Omental fat pad (tissue), 4 donors: ENCODE data around the gene BBX. TPM values are rescaled to one million over a fixed set of nuclear protein-coding genes. Genes with fewer than 3 reads are reported as not detected.

Source experiments
- ATAC-seq: fragments of 150-250 bp; one replicate; pipeline ENCODE4 v1.9.1; 2016; ENCODE audit warnings: mild to moderate bottlenecking, moderate library complexity; ENCODE audit not compliant: low FRiP score
- DNase-seq: peaks from one replicate; pipeline ENCODE4 v3.0.0-alpha.2; 2019; ENCODE audit warnings: low spot score
- CTCF ChIP-seq, 3 donors: fragments of 450-650 bp; IDR thresholded peaks; one replicate each; pipeline ENCODE4 v1.5.1; 2016 to 2017; ENCODE audit warnings: antibody characterized with exemption in 3 of 3, mild to moderate bottlenecking in 3 of 3, moderate library complexity in 2 of 3
- total RNA-seq, 4 donors: library from RNA; depleted of rRNA; stranded (reverse); fragments of >200 nt; gene quantifications; one replicate each; pipeline ENCODE4 v1.1.0, GENCODE V29; 2016

Gene BBX
- total RNA-seq, 4 donors from 2014 or later, result 32.8 to 70.5 (median 40.7) TPM

DNA sequence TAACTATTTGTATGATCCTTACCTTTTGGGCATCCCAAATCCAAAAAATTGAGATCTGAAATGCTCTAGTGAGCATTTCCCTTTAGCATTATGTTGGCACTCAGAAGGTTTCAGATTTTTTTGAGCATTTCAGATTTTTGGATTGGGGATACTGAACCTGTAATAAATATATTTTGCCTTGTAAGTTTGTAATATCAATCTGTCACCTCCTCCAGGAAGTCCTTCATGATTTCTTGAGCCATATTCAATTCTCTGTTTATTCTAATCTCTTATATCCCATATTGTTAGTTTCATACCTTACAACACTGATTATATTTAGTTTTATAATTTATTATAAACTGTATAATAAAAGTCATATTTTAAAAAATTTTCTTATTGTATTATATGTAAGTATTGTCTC lies 215.2 kb downstream of the BBX start:
- ATAC-seq, result no peak
- no peak for TF ChIP-seq CTCF (IDR thresholded peaks at IDR 0.05)
- no peak for DNase-seq

DNA sequence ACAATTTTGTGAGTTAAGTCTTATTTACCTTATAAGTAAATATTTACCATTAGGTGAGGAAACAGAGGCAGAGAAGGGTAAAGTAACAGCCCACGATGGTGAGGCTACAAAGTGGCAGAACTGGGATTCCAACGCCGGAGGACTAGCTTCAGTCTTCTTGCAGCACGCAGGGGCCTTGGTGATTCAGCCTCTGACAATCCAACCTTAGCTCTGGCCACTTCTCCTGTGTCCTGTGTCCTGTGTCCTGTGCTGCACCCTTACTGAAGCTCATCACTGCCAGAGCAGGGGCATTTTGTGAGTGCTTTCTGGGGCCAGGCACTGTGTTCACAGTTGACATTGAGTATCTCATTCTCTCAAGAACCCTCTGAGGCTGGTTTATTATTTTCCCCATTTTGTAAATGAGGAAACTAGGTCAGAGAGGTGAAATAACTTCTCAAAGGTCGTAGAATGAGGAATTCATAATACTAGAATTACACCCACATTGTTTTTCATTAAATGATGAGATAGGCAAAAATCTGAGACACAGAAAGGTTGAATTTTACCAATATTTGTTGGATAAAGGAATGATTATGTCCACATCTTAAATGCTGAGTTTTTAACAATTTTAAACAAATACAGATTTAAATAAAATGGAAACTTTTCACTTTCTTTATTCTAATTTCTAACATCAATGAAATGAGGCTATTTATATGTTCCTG lies 215.9 kb downstream of the BBX start:
- DNase-seq (no peak), ATAC-seq (no peak)
- TF ChIP-seq CTCF (IDR thresholded peaks at IDR 0.05), result no peak

- ATAC-seq (no peak), DNase-seq (no peak)
- no peak for TF ChIP-seq CTCF (IDR thresholded peaks at IDR 0.05)
Observed at GRCh38 chr3:107739227-107739626, 216.5 kb downstream of the BBX start.

DNA sequence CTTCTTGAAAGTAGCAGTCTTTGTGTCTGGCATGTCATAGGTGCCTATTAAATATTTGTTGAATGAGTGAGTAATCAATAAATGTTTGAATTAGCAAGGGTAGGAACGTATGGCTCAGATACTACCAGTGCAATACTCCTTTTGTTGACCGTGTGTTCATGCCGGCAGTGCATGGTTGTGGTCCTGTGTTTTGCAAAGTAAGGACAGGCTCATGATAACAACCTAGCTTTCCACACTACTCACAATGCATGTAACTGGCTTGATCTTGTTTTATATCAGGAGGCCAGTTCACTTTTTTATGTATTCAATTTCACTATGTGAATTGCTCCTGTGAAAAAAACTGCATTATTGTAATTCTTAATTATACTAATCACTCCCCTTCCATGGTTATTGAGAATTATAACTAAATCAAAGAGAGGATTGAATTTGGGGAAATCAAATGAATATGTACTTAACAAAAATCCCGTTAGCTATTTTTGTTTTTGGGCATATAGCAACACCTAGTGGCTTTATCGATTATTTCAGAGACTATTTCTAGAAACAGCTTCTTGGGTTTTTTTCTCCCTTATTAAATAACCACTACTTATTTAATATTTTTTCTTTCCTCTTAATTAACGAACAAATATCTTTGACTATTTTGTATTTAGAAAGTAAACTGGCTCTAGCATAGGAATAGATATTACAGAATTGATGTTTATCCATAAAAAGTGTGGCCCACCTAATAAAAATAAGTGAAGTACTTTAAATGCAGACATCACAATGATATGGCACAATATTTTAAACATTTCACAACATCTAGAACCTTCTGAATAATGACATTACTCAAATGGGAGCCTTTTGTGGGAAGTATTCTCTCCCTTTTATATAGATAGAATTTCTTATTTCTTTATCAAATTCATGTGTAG lies 218.5 kb downstream of the BBX start:
- peak; percentile 21 for ATAC-seq
- no peak for DNase-seq
- no peak for TF ChIP-seq CTCF (IDR thresholded peaks at IDR 0.05)

GRCh38 chr3:107745354-107745753 lies 222.6 kb downstream of the BBX start:
- DNase-seq (no peak), ATAC-seq (no peak)
- TF ChIP-seq CTCF (IDR thresholded peaks at IDR 0.05), result no peak

GRCh38 chr3:107752202-107752990 lies 229.6 kb downstream of the BBX start:
- ATAC-seq (no peak), DNase-seq (no peak)
- no peak for TF ChIP-seq CTCF (IDR thresholded peaks at IDR 0.05)
